DOHH2 (cell line): ENCODE data around the gene BTLA.

Experiments
- H3F3A ChIP-seq: fragments of 200-600 bp; sonication (generic), shearing (Covaris generic); 2 replicates; pipeline ENCODE4 v1.6.0; 2016; ENCODE audit warnings: antibody characterized with exemption, mild to moderate bottlenecking; ENCODE audit not compliant: control insufficient read depth, insufficient read depth
- H3K27ac ChIP-seq: fragments of 200-600 bp; sonication (generic); 2 replicates; pipeline ENCODE4 v1.5.1; 2014; ENCODE audit warnings: low read depth, mild to moderate bottlenecking, low read length, moderate library complexity
- H3K27me3 ChIP-seq: fragments of 200-600 bp; sonication (generic); 2 replicates; pipeline ENCODE4 v1.6.1; 2014; ENCODE audit warnings: mild to moderate bottlenecking, low read length, mixed read lengths; ENCODE audit not compliant: control insufficient read depth
- H3K36me3 ChIP-seq: fragments of 200-600 bp; sonication (generic); 2 replicates; pipeline ENCODE4 v1.6.1; 2014; ENCODE audit warnings: mild to moderate bottlenecking, low read length, moderate library complexity, mixed read lengths; ENCODE audit not compliant: control insufficient read depth
- H3K4me1 ChIP-seq: fragments of 200-600 bp; sonication (generic); 2 replicates; pipeline ENCODE4 v1.6.1; 2014; ENCODE audit warnings: mild to moderate bottlenecking, low read length, mixed read lengths; ENCODE audit not compliant: control insufficient read depth
- H3K4me2 ChIP-seq: fragments of 200-600 bp; sonication (generic); 2 replicates; pipeline ENCODE4 v1.6.0; 2014; ENCODE audit warnings: mild to moderate bottlenecking, low read length, moderate library complexity
- H3K4me3 ChIP-seq: fragments of 200-600 bp; sonication (generic); 2 replicates; pipeline ENCODE4 v1.5.1; 2014; ENCODE audit warnings: mild to moderate bottlenecking, low read length, mixed read lengths
- H3K79me2 ChIP-seq: fragments of 200-600 bp; sonication (generic); 2 replicates; pipeline ENCODE4 v1.6.1; 2014; ENCODE audit warnings: mild to moderate bottlenecking, low read length, mixed read lengths; ENCODE audit not compliant: control insufficient read depth
- H3K9me2 ChIP-seq: fragments of 200-600 bp; sonication (generic); replicated peaks from 2 replicates; pipeline ENCODE4 v1.6.1; 2014; ENCODE audit warnings: mild to moderate bottlenecking, low read length, mixed read lengths; ENCODE audit not compliant: control insufficient read depth
- H3K9me3 ChIP-seq: fragments of 200-600 bp; sonication (generic); 2 replicates; pipeline ENCODE4 v1.6.1; 2014; ENCODE audit warnings: antibody characterized with exemption, low read length, mixed read lengths; ENCODE audit not compliant: control insufficient read depth, insufficient read depth
- H4K20me1 ChIP-seq: fragments of 200-600 bp; sonication (generic); 2 replicates; pipeline ENCODE4 v1.6.0; 2014; ENCODE audit warnings: low read depth, mild to moderate bottlenecking, antibody characterized with exemption, low read length, moderate library complexity; ENCODE audit not compliant: control insufficient read depth, insufficient read depth
- EZH2phosphoT487 ChIP-seq: fragments of 200-600 bp; sonication (generic); IDR thresholded peaks from 2 replicates; pipeline ENCODE4 v1.6.1; 2017; ENCODE audit warnings: borderline replicate concordance, mild to moderate bottlenecking, antibody characterized with exemption, low read length, moderate library complexity, mixed read lengths
- TF ChIP-seq, protein P1 (sequence below): fragments of 200-600 bp; sonication (generic); IDR thresholded peaks from one replicate; pipeline ENCODE4 v1.5.1; 2014; ENCODE audit warnings: antibody characterized with exemption, mild to moderate bottlenecking, low read depth, low read length; ENCODE audit not compliant: poor library complexity, severe bottlenecking

Gene BTLA

DNA sequence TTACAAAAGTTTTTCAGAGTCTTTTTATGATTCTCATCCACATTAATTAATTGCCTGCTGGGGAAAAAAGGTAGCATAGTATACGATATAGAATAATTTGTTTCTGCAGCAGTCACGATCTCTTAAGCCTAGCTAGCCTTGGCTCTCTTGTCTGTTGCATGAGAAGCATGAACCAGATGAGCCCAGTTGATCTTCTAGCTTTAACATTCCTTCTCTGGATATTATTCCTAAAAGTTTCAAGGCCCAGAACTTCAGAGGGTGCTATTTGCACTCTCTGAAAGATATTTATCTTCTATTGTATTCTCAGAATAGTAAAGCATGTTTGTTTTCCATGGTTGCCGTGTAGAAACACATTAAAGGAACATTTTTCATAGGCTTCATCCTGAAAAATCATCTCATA, 69.3 kb downstream of the BTLA start:
- H3K9me3 ChIP-seq = no peaks in the 10 kb centered on the region
- no peak overlapping the region for H3K4me3 ChIP-seq
- H3K27me3 ChIP-seq = no peaks in the 10 kb centered on the region
- H3K4me1 ChIP-seq = 0 out of 2 replicates have a peak, but pooled peaks cover 2% of the 10 kb centered on the region
- H3K4me2 ChIP-seq = no peak overlapping the region
- no peaks in the 10 kb centered on the region for H3K9me2 ChIP-seq
- no peak for TF ChIP-seq EZH2phosphoT487
- TF ChIP-seq, protein P1, sequence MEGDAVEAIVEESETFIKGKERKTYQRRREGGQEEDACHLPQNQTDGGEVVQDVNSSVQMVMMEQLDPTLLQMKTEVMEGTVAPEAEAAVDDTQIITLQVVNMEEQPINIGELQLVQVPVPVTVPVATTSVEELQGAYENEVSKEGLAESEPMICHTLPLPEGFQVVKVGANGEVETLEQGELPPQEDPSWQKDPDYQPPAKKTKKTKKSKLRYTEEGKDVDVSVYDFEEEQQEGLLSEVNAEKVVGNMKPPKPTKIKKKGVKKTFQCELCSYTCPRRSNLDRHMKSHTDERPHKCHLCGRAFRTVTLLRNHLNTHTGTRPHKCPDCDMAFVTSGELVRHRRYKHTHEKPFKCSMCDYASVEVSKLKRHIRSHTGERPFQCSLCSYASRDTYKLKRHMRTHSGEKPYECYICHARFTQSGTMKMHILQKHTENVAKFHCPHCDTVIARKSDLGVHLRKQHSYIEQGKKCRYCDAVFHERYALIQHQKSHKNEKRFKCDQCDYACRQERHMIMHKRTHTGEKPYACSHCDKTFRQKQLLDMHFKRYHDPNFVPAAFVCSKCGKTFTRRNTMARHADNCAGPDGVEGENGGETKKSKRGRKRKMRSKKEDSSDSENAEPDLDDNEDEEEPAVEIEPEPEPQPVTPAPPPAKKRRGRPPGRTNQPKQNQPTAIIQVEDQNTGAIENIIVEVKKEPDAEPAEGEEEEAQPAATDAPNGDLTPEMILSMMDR = no peak
- no peaks in the 10 kb centered on the region for H3K36me3 ChIP-seq
- H3K27ac ChIP-seq = no peak overlapping the region
- no peaks in the 10 kb centered on the region for H4K20me1 ChIP-seq
- no peaks in the 10 kb centered on the region for H3K79me2 ChIP-seq
- H3F3A ChIP-seq = no peaks in the 10 kb centered on the region

DNA sequence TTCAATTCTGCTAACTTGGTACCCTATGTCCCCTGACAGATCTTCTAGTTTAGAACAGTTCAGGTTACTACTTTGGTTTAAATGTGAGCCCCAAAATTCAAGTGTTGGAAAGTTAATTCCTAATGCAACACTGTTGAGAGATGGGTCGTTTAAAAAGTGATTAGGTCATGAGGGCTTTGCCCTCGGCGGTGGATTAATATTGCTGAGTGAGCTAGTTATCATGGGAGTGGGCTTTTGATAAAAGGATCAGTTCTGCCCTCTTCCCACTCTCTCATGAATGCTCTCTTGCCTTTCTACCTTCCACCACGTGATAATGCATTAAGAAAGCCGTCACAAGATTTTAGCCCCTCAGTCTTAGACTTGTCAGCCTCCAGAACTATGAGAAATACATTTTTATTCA, 72.1 kb downstream of the BTLA start:
- H3K27ac ChIP-seq = no peak overlapping the region
- H3K4me3 ChIP-seq = no peak overlapping the region
- H3K9me2 ChIP-seq = no peaks in the 10 kb centered on the region
- no peak overlapping the region for H3K4me2 ChIP-seq
- no peak for TF ChIP-seq EZH2phosphoT487
- no peaks in the 10 kb centered on the region for H3K36me3 ChIP-seq
- H3K27me3 ChIP-seq = no peaks in the 10 kb centered on the region
- no peaks in the 10 kb centered on the region for H3K9me3 ChIP-seq
- peaks cover 7% of the 10 kb centered on the region for H3K4me1 ChIP-seq
- H3F3A ChIP-seq = no peaks in the 10 kb centered on the region
- no peaks in the 10 kb centered on the region for H4K20me1 ChIP-seq
- no peaks in the 10 kb centered on the region for H3K79me2 ChIP-seq

DNA sequence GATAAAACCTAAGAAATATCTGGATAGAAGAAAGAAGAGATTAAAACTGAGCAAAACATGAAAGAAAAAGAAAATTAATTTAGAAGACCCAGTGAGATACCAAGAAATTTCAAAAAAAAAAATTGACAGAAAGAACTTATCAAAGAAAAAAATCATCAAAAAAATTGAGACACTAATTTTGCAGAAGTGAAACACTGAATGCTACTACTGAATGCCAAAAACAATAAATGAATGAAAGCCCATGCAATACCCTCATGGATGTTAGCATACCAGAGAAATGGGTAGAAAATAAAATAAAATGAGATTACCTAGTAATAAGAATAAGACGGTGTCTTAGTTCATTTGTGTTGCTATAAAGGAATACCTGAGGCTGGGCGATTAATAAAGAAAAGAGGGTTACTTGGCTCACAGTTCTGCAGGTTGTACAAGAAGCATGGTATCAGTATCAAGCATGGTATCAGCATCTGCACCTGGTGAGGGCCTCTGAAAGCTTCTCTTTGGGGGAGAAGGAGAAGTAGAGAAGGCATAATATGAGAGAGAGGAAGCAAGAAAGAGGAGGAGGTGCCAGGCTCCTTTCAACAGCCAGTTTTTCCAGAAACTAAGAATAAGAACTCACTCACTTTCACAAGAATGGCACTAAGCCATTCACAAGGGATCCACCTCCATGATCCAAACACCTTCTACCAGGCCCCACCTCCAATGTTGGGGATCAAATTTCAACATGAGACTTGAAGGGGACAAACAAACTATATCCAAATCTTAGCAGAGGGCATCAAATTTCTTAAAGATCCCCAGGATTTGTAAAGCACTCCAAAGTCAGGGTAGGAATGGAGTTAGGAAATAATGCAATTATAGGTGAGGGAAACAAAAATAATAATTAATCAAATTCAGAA, 73.2 kb downstream of the BTLA start:
- H3K27ac ChIP-seq = no peak overlapping the region
- TF ChIP-seq EZH2phosphoT487 = no peak
- TF ChIP-seq, protein P1 = no peak
- no peaks in the 10 kb centered on the region for H3F3A ChIP-seq
- no peaks in the 10 kb centered on the region for H3K79me2 ChIP-seq
- H3K9me3 ChIP-seq = no peaks in the 10 kb centered on the region
- H3K4me2 ChIP-seq = no peak overlapping the region
- no peaks in the 10 kb centered on the region for H3K36me3 ChIP-seq
- H3K9me2 ChIP-seq = no peaks in the 10 kb centered on the region
- peaks cover 7% of the 10 kb centered on the region for H3K4me1 ChIP-seq
- H4K20me1 ChIP-seq = no peaks in the 10 kb centered on the region
- H3K4me3 ChIP-seq = no peak overlapping the region
- H3K27me3 ChIP-seq = no peaks in the 10 kb centered on the region

- no peaks in the 10 kb centered on the region for H3K9me2 ChIP-seq
- no peaks in the 10 kb centered on the region for H4K20me1 ChIP-seq
- H3F3A ChIP-seq = no peaks in the 10 kb centered on the region
- no peaks in the 10 kb centered on the region for H3K79me2 ChIP-seq
- H3K4me1 ChIP-seq = peaks cover 7% of the 10 kb centered on the region
- TF ChIP-seq EZH2phosphoT487 = no peak
- TF ChIP-seq, protein P1 = no peak
- no peaks in the 10 kb centered on the region for H3K27me3 ChIP-seq
- H3K27ac ChIP-seq = no peak overlapping the region
- H3K4me2 ChIP-seq = no peak overlapping the region
- no peaks in the 10 kb centered on the region for H3K9me3 ChIP-seq
- H3K4me3 ChIP-seq = no peak overlapping the region
- no peaks in the 10 kb centered on the region for H3K36me3 ChIP-seq
These were observed 73.9 kb downstream of the BTLA start for GRCh38 chr3:112425382-112425781.
